ENCODE measurements around the gene TP53AIP1. TPM values are rescaled to one million over a fixed set of nuclear protein-coding genes. Genes with fewer than 3 reads are reported as not detected.

The TP53AIP1 gene
- total and polyA plus RNA-seq, 2 experiments from 2014 or later: 0.17 to 0.23 TPM

DNA sequence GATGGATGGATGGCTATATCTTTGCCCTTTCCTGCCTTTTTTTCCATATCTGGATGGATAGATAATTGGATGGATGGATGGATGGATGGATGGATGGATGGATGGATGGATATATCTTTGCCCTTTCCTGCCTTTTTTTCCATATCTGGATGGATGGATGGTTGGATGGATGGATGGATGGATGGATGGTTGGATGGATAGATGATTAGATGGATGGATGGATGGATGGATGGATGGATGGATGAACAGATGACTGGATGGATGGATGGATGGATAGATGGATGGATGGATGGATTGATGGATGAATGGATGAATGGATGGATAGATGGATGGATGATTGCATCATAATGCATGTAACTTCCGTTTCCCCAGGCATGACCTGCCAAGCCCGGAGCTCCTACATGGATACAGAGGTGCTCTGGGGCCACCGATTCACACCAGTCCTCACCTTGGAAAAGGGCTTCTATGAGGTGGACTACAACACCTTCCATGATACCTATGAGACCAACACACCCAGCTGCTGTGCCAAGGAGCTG lies 26.6 kb downstream of the TP53AIP1 start:
- Histone ChIP-seq H3K4me1 (ENCODE audit: insufficient read depth) (no peaks in the 10 kb centered on the region), H3K9me3 (ENCODE audit: low read depth) (no peaks in the 10 kb centered on the region), H2AFZ (no peak overlapping the region), H3K36me3 (replicated peaks; ENCODE audit: insufficient read depth, low read depth) (no peaks in the 10 kb centered on the region), H3K4me2 (no peak overlapping the region), H3K9me2 (replicated peaks; ENCODE audit: insufficient read depth) (no peaks in the 10 kb centered on the region), H3K27me3 (no peaks in the 10 kb centered on the region), H4K20me1 (ENCODE audit: insufficient read depth, poor library complexity, severe bottlenecking) (no peaks in the 10 kb centered on the region), H3K4me3 (no peak overlapping the region), H3K79me2 (no peaks in the 10 kb centered on the region), H3K27ac (no peak overlapping the region)
- TF ChIP-seq EZH2 (IDR thresholded peaks at IDR 0.05; ENCODE audit: borderline replicate concordance) (no peak), EZH2phosphoT487 (IDR thresholded peaks at IDR 0.05; ENCODE audit: low read depth, severe bottlenecking, unreplicated experiment) (no peak)
- TF ChIP-seq, protein P1, sequence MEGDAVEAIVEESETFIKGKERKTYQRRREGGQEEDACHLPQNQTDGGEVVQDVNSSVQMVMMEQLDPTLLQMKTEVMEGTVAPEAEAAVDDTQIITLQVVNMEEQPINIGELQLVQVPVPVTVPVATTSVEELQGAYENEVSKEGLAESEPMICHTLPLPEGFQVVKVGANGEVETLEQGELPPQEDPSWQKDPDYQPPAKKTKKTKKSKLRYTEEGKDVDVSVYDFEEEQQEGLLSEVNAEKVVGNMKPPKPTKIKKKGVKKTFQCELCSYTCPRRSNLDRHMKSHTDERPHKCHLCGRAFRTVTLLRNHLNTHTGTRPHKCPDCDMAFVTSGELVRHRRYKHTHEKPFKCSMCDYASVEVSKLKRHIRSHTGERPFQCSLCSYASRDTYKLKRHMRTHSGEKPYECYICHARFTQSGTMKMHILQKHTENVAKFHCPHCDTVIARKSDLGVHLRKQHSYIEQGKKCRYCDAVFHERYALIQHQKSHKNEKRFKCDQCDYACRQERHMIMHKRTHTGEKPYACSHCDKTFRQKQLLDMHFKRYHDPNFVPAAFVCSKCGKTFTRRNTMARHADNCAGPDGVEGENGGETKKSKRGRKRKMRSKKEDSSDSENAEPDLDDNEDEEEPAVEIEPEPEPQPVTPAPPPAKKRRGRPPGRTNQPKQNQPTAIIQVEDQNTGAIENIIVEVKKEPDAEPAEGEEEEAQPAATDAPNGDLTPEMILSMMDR (IDR thresholded peaks at IDR 0.05; ENCODE audit: poor library complexity): no peak
- WGBS (ENCODE audit: low lambda C conversion rate, missing lambda C conversion rate): 67% methylated on average over 3 of the region's 3 CpGs
- no peak for DNase-seq (ENCODE audit: low spot score)

GRCh38 chr11:128915149-128915521 lies 27.5 kb downstream of the TP53AIP1 start:
- TF ChIP-seq EZH2 (IDR thresholded peaks at IDR 0.05; ENCODE audit: borderline replicate concordance): no peak
- TF ChIP-seq EZH2phosphoT487 (IDR thresholded peaks at IDR 0.05; ENCODE audit: low read depth, severe bottlenecking, unreplicated experiment): no peak
- Histone ChIP-seq H3K27me3 (no peaks in the 10 kb centered on the region), H3K4me1 (ENCODE audit: insufficient read depth) (no peaks in the 10 kb centered on the region), H3K9me3 (ENCODE audit: low read depth) (no peaks in the 10 kb centered on the region), H3K4me2 (no peak overlapping the region), H3K36me3 (replicated peaks; ENCODE audit: insufficient read depth, low read depth) (no peaks in the 10 kb centered on the region), H4K20me1 (ENCODE audit: insufficient read depth, poor library complexity, severe bottlenecking) (no peaks in the 10 kb centered on the region), H3K27ac (no peak overlapping the region), H2AFZ (no peak overlapping the region), H3K9me2 (replicated peaks; ENCODE audit: insufficient read depth) (no peaks in the 10 kb centered on the region), H3K79me2 (no peaks in the 10 kb centered on the region), H3K4me3 (no peak overlapping the region)
- 69% methylated on average over 6 of the region's 6 CpGs for WGBS (ENCODE audit: low lambda C conversion rate, missing lambda C conversion rate)
- no peak for DNase-seq (ENCODE audit: low spot score)

- Histone ChIP-seq H3K4me2 (no peak overlapping the region), H3K9me2 (replicated peaks; ENCODE audit: insufficient read depth) (no peaks in the 10 kb centered on the region), H3K79me2 (no peaks in the 10 kb centered on the region), H3K4me1 (ENCODE audit: insufficient read depth) (no peaks in the 10 kb centered on the region), H3K36me3 (replicated peaks; ENCODE audit: insufficient read depth, low read depth) (no peaks in the 10 kb centered on the region), H3K4me3 (no peak overlapping the region), H3K27me3 (no peaks in the 10 kb centered on the region), H2AFZ (no peak overlapping the region), H4K20me1 (ENCODE audit: insufficient read depth, poor library complexity, severe bottlenecking) (no peaks in the 10 kb centered on the region), H3K27ac (no peak overlapping the region), H3K9me3 (ENCODE audit: low read depth) (no peaks in the 10 kb centered on the region)
- no peak for DNase-seq (ENCODE audit: low spot score)
- TF ChIP-seq EZH2phosphoT487 (IDR thresholded peaks at IDR 0.05; ENCODE audit: low read depth, severe bottlenecking, unreplicated experiment) (no peak), EZH2 (IDR thresholded peaks at IDR 0.05; ENCODE audit: borderline replicate concordance) (no peak)
- TF ChIP-seq, protein P1 (IDR thresholded peaks at IDR 0.05; ENCODE audit: poor library complexity): no peak
- 83% methylated on average over 18 of the region's 18 CpGs for WGBS (ENCODE audit: low lambda C conversion rate, missing lambda C conversion rate)
Observed at GRCh38 chr11:128914216-128915148, 28.2 kb downstream of the TP53AIP1 start.

- Histone ChIP-seq H3K4me3 (no peak overlapping the region), H3K27ac (no peak overlapping the region), H3K36me3 (replicated peaks; ENCODE audit: insufficient read depth, low read depth) (no peaks in the 10 kb centered on the region), H3K27me3 (no peaks in the 10 kb centered on the region), H3K9me2 (replicated peaks; ENCODE audit: insufficient read depth) (no peaks in the 10 kb centered on the region), H4K20me1 (ENCODE audit: insufficient read depth, poor library complexity, severe bottlenecking) (no peaks in the 10 kb centered on the region), H3K4me2 (no peak overlapping the region), H3K4me1 (ENCODE audit: insufficient read depth) (no peaks in the 10 kb centered on the region), H2AFZ (no peak overlapping the region), H3K9me3 (ENCODE audit: low read depth) (no peaks in the 10 kb centered on the region), H3K79me2 (no peaks in the 10 kb centered on the region)
- 94% methylated on average over 5 of the region's 5 CpGs for WGBS (ENCODE audit: low lambda C conversion rate, missing lambda C conversion rate)
- DNase-seq (ENCODE audit: low spot score): no peak
- TF ChIP-seq EZH2 (IDR thresholded peaks at IDR 0.05; ENCODE audit: borderline replicate concordance) (no peak), EZH2phosphoT487 (IDR thresholded peaks at IDR 0.05; ENCODE audit: low read depth, severe bottlenecking, unreplicated experiment) (no peak)
- TF ChIP-seq, protein P1 (IDR thresholded peaks at IDR 0.05; ENCODE audit: poor library complexity): no peak
Observed at GRCh38 chr11:128913806-128914205, 28.9 kb downstream of the TP53AIP1 start.

All from hepatocyte (in vitro differentiated cells).